ENCODE data around the gene TF. TPM values are rescaled to one million over a fixed set of nuclear protein-coding genes. Genes with fewer than 3 reads are reported as not detected.

TF gene
- total and polyA plus RNA-seq, 10 of the 15 experiments (the other 5 are each of a cell fraction or from before 2014, with no cell fraction given), result under 0.01 to 8.9 (median 0.05) TPM; not detected in 1

DNA sequence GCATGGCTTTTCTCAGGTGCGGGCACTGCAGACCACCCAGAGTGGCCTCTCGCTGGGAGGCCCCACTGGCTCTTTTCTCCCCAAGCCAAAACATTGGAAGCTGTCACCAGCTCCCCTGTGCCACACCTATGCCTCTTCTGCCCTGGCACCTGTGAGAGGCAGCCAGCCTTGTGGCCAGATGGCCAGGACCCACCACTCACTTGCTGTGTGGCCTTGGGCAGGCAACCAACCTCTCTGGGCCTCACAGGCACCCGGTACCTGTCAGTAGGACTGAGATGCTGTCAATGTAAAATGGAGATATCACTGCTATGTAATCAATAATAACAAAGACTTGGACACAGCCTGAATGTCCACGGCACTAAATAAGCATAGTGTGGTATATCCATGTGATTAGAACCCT lies 96.0 kb downstream of the TF start:
- Histone ChIP-seq H2AFZ (ENCODE audit: control insufficient read depth, low read depth, low read length) (no peak overlapping the region), H3K79me2 (ENCODE audit: control insufficient read depth, insufficient read depth, low read length) (no peaks in the 10 kb centered on the region), H3K27ac (ENCODE audit: control insufficient read depth, insufficient read depth) (no peak overlapping the region), H3K27me3 (replicated peaks in 1 of 2; ENCODE audit: control insufficient read depth in 2 of 2, insufficient read depth in 2 of 2, low read length in 1 of 2) (peaks cover 3 to 4% of the 10 kb centered on the region in 2 experiments), H3K9me3 (replicated peaks; ENCODE audit: control insufficient read depth, insufficient read depth, low read length) (no peaks in the 10 kb centered on the region), H3K36me3 (ENCODE audit: control insufficient read depth in 2 of 2, insufficient read depth in 2 of 2, low read length in 1 of 2) (no peaks in the 10 kb centered on the region; a peak in 1 of 4 replicates), H3K4me3 (no peak overlapping the region), H3K9ac (ENCODE audit: control insufficient read depth, insufficient read depth, low read length) (no peak overlapping the region), H3K4me1 (ENCODE audit: control insufficient read depth, insufficient read depth, low read length) (no peaks in the 10 kb centered on the region), H4K20me1 (ENCODE audit: control insufficient read depth, insufficient read depth) (no peaks in the 10 kb centered on the region), H3K4me2 (ENCODE audit: control insufficient read depth, insufficient read depth) (no peak overlapping the region)
- 14% methylated on average over 4 of the region's 4 CpGs for WGBS (ENCODE audit: insufficient coverage, insufficient replicate concordance, low lambda C conversion rate, missing lambda C conversion rate)
- DNase-seq (ENCODE audit: low read depth, low spot score) (no peak), FAIRE-seq (no peak), ATAC-seq (no peak)
- ChIA-PET POLR2A (no interaction called here), SMC1A (ENCODE audit: uncharacterized antibody, unreplicated experiment) (no interaction called here), CTCF (no interaction called here), RAD21 (ENCODE audit: unreplicated experiment) (no interaction called here)
- intact Hi-C loops (cut with micrococcal nuclease; ENCODE audit: unreplicated experiment), result no loop called here
- TF ChIP-seq CBX3 (IDR thresholded peaks at IDR 0.05; ENCODE audit: borderline replicate concordance, low read depth), result no peak
- TF ChIP-seq TBL1XR1 (IDR thresholded peaks at IDR 0.05; ENCODE audit: low read depth, low read length), result no peak
- no TSS peak for BruUV-seq (replicated peaks)
- in situ Hi-C loops (cut with MboI), result no loop called here

DNA sequence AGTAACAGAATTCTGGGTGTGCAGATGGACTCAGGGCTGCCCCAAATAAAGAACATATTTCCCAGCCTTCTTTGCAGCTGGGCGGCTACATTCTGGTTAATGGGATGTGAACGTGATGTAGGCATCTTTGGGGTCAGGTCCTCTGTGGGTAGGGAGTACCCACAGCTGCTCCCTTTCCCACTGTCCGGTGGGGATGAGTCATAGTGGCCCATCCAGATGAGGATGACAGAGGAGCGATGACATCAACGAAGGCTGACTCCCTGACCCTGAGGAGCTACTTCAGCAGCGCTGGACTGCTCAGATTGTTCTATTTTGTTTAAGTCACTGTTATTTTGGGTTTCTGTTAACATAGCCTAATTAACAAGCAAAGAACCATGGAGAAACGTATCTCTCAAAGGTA lies 97.4 kb downstream of the TF start:
- 69% methylated on average over 7 of the region's 7 CpGs for WGBS (ENCODE audit: insufficient coverage, insufficient replicate concordance, low lambda C conversion rate, missing lambda C conversion rate)
- ChIA-PET SMC1A (ENCODE audit: uncharacterized antibody, unreplicated experiment) (no interaction called here), CTCF (interaction anchor here (1.2 kb wide), 1 partner anchor 25 kb away, joined by 3 read pairs; no protein-coding TSS in a partner anchor), RAD21 (ENCODE audit: unreplicated experiment) (no interaction called here), POLR2A (no interaction called here)
- TF ChIP-seq SP1 (IDR thresholded peaks at IDR 0.05; ENCODE audit: low read depth, low read length) (no peak), RELA (IDR thresholded peaks at IDR 0.05; ENCODE audit: borderline replicate concordance, partially characterized antibody) (no peak), MYB (IDR thresholded peaks at IDR 0.05; ENCODE audit: borderline replicate concordance, low read depth, low read length) (no peak), BCL11A (IDR thresholded peaks at IDR 0.05; ENCODE audit: low read depth, low read length) (no peak)
- TF ChIP-seq, protein P1, sequence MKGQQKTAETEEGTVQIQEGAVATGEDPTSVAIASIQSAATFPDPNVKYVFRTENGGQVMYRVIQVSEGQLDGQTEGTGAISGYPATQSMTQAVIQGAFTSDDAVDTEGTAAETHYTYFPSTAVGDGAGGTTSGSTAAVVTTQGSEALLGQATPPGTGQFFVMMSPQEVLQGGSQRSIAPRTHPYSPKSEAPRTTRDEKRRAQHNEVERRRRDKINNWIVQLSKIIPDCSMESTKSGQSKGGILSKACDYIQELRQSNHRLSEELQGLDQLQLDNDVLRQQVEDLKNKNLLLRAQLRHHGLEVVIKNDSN (IDR thresholded peaks at IDR 0.05; ENCODE audit: borderline replicate concordance, extremely low read length, insufficient read depth, low read depth, low read length), result no peak
- no TSS peak for BruUV-seq (replicated peaks)
- Histone ChIP-seq H3K27ac (ENCODE audit: control insufficient read depth, insufficient read depth) (no peak overlapping the region), H2AFZ (ENCODE audit: control insufficient read depth, low read depth, low read length) (no peak overlapping the region), H4K20me1 (ENCODE audit: control insufficient read depth, insufficient read depth) (no peaks in the 10 kb centered on the region), H3K36me3 (ENCODE audit: control insufficient read depth in 2 of 2, insufficient read depth in 2 of 2, low read length in 1 of 2) (no peaks in the 10 kb centered on the region; a peak in 1 of 4 replicates), H3K4me1 (ENCODE audit: control insufficient read depth, insufficient read depth, low read length) (no peaks in the 10 kb centered on the region), H3K27me3 (replicated peaks in 1 of 2; ENCODE audit: control insufficient read depth in 2 of 2, insufficient read depth in 2 of 2, low read length in 1 of 2) (peaks cover under 1 to 5% of the 10 kb centered on the region in 2 experiments), H3K9me3 (replicated peaks; ENCODE audit: control insufficient read depth, insufficient read depth, low read length) (no peaks in the 10 kb centered on the region), H3K9ac (ENCODE audit: control insufficient read depth, insufficient read depth, low read length) (no peak overlapping the region), H3K4me2 (ENCODE audit: control insufficient read depth, insufficient read depth) (no peak overlapping the region), H3K4me3 (no peak overlapping the region), H3K79me2 (ENCODE audit: control insufficient read depth, insufficient read depth, low read length) (no peaks in the 10 kb centered on the region)
- ATAC-seq (no peak), DNase-seq (ENCODE audit: low read depth, low spot score) (no peak), FAIRE-seq (no peak)
- intact Hi-C loops (cut with micrococcal nuclease; ENCODE audit: unreplicated experiment) (no loop called here), in situ Hi-C loops (cut with MboI) (no loop called here)

Measured in GM12878 (cell line).